Measurements from ENCODE around the gene TNNI3.
"Not testable (repeated sequence)": the region's sequence is repeated elsewhere in the genome, so short reads cannot be mapped to it uniquely, and the experiment has no call there.

Gene TNNI3

DNA sequence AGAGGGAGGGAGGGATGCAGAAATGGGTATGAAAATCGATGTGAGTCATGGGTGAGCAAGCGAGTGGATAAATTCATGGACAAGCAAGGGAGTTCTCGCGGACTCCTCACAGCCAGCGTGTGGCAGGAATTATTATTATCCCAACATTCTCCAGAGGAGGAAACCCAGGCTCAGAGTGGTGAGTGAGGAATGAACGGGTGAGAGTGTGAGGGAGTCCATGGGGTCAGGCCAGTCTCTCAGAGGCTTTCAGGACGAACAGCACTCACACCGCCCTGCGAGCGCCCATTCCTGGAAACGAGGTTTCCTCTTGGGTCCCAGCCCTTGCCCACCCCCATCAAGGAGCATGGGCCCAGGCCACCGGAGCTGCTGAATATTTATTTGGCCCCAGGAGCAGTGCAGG is 15.2 kb upstream of the TNNI3 start:
- no peak for DNase-seq

DNA sequence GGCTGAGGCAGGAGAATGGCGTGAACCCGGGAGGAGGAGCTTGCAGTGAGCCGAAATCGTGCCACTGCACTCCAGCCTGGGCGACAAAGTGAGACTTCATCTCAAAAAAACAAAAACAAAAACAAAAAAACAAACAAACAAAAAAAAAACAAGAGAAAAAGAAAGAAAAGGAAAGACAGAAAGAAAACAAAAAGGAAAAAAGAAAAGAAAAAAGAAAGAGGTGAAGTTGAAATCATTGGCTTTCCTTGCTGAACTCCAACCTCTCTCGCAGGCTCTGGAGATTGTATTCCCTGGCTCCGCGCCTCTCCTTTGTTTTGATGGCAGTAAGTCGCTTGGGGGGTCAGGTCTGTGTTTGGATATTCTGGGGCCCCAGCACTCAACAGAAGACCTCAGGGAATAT is 14.8 kb upstream of the TNNI3 start:
- not testable (repeated sequence) for DNase-seq

DNA sequence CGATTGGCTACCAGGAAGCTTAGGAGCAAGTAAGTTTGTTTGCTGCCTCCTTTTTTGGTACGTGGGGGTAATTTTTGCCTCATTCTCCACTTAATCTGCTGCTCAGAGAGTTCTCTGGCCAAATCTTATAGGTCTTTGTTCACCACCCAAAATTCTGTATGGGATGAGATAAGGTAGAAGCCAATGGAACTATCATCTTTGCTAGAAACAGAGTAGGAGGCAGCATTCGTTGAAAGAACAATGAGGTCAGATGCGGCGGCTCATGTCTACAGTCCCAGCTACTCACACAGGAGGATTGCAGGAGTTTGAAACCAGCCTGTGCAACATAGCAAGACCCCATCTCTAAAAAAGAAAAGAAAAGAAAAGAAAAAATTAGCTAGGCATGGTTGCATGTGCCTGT is 13.9 kb upstream of the TNNI3 start:
- DNase-seq: no peak

DNA sequence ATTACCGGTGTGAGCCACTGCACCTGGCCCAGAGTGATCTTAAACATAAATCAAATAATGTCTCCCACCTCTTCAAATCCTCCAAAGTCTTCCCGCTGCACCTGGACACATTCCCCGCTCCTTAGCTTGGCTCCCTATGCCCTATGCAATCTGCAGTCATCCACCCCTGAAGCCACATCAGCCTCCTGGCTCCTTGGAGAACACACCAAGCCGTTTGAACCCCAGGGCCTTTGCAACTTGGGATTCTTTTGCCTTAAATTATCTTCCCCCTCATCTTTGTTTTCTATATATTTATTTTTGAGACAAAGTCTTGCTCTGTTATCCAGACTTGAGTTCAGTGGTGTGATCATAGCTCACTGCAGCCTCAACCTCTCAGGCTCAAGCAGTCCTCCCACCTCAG is 11.6 kb upstream of the TNNI3 start:
- no peak for DNase-seq

DNA sequence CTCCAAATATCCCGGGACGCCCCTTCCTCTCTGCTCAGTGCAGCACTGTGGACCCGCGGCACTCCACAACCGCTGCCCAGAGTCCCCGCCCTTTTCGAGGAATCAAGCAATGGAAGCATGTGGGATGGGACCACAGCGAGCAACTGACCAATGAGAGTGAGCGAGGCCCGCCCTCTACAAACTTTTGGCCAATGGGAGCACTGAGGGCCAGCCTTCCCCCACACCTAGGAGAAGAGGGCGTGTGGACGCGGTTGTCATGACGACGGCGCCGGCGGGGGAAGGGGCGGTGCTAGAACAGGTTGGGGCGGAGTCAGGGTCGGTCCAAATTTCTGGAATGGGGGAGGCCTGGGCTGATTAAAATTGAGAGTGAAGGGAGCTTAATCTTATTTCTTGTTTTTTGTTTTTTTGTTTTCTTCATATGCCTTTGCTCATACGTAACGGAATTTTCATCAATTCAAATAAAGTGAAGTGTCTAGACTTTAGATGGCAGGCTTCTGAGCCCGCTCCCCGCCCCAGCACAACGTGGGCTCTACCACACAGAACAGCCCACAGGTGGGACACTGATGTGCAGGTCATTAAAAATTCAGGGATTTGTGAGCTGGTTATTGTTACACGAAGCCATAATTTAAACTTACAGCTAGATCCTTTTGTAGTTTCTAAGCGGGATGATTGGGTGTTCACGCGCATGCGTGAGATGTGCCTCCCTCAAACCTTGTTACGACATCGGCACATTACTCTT is 9.2 kb upstream of the TNNI3 start, which contains the start of gene DNAAF3:
Gene DNAAF3, minus strand, starts transcription at position 84 of the 739 bp plus-strand sequence. CDS start 200 bp downstream, outside the sequence.
- peak; percentile 34 to 35 for DNase-seq

DNA sequence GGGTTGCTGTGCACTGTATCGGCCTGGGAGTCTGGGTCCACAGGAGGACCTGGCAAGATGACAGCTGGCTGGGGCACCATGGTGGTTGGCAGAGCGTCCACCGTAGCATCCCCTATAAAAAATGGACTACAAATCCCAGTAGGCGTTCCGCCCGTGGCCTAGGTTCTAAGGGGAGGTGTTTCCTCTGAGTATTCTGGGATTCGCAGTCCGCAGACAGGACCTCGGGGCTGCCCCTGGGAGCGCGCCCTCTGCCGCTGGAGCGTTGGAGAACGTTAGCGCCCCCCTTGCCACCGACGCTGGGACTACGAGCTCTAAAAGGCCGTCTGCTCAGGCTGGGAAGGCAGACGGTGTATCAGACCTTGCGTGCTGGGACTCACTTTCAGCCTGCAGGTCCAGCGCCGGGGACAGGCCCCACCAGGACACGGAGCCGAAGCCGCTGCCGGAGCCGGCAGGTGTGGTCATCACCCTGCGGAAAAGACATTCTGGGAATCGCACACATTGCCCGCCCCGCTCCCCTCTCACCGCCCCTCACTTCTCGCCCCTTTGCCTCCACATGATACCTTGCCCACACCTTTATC is 8.5 kb upstream of the TNNI3 start:
- no peak for DNase-seq

DNA sequence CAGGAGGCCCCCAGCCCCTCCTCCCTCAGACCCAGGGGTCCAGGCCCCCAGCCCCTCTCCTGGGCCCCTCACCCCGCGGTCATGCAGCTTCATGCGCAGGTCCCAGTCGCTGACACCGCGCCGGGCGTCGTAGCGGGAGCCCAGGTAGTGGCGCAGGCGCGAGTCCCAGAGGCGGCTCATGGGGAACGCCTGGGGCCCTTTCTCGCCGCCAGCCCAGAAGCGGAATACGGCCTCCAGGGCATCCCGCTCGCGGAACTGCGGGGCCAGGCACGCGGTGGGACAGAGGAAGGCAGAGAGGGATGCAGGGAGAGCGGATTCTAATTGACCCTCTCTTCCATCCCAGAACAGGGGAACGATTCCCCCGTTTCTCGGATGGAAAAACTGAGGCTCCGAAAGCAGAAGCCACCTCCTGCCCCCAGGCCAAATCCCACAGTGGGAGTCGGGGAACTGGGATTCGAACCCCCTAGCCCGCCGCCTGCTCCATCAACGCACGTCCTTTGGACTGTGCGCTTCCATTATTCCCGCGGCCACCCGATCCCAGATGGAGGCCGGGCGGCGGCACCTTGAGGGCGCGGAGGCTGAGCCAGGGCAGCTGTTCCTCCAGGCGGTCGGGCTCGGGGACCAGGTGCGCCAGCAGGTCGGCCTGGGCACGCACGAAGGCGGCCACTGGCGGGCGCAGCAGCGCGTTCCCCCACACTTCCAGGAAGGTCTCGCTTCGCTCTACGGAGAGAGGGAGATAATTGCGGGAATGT is 4.2 kb upstream of the TNNI3 start:
- no peak for DNase-seq

DNA sequence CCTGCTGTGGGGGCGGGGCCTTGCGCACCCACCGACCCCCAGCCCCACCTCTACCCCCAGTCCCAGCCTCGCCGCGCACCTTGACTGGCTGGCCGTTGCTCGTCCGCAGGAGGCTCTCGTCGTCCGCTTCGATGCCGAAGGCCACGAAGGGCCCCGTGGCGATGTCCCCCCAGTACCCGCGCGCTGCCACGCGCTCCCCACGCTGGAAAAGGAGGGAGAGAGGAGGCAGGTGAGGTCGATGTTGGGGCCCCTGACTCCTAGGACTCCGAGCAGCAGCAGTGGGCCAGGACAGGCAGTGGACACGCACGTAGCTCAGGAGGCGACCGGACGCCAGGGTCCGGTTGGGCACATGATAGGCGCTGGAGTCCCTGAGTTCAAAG is 3.4 kb upstream of the TNNI3 start:
- DNase-seq: no peak

DNA sequence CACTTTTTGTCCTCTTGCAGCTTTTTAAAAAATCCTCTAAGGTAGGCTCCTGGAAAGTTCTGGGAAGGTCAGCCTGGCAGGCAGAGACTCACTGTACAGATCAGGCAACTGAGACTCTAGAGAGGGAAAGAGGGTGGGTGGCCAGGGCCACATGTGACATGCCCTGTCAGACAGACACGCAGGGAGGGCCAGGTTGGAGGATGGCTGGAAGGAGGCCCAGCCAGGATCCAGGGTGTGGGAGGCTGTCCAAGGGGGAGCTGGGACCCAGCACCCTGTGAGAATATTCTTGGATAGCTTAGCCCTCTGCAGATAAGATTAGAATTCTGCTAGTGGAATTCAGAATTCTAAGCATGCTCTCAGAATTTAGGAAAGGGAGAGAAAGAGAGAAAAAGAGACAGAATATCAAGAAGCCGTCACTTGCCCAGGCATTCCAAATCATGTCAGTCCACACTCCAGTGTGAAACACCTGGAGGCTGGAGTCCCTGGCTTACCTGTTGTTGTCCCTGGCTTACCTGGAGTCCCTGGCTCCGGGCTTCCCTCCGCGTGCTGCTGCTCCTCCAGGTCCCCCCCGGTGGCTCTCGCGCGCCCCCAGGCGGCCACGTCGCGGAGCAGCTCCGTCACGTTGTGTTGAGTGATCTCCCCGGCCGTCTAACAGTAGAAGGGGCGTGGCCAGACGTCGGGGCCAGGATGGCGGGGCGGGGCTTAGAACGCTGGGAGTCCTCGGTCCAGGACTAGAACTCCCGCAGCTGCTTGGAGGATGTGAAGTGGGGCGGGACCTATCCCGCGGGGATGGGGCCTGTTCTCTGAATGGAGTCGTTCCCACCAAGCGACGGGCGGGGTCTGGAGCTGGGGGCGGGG is 2.8 kb upstream of the TNNI3 start:
- DNase-seq: peak; percentile 77 to 80

DNA sequence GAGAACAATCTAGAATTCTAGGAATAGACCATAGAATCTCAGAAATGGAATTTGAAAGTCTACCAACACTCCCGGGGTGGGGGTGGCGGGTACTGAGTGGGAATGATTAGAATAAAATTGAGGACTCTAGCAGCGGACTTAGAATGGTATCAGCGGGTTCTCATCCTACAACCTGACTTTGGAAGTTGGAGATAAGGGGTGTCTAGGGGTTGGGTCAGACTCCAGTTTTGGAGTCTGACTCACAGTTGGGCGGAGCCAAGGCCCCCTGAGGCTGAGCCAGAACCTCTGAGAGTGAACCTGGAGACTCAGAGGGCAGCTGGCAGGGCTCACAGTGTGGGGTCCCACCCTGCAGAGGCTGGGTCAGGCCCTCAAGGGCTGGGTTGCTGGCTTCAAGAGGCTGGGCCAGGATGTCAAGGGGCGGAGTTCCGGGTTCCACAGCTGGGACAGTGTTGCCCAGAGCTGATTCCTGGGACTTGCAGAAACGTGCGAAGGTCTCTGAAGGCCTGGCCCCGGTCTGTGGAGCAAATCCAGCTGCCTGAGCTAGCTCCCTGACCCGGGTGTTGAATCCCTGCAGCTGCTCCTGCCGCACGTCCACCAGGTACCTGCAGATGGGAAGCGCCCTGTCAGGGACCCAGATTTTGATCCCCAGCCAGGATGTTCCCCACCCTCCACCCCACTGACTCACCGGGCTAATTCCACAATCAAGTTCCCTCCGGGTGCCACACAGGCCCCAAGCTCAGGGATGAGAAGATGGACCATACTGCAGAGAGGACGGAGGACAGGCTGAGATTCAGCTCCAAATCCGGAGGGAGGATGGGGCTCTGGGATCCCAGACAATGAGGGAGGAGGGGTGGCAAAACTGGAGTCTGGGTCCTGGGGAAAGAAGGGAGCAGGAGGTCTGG is 1.6 kb upstream of the TNNI3 start:
- DNase-seq: no peak

DNA sequence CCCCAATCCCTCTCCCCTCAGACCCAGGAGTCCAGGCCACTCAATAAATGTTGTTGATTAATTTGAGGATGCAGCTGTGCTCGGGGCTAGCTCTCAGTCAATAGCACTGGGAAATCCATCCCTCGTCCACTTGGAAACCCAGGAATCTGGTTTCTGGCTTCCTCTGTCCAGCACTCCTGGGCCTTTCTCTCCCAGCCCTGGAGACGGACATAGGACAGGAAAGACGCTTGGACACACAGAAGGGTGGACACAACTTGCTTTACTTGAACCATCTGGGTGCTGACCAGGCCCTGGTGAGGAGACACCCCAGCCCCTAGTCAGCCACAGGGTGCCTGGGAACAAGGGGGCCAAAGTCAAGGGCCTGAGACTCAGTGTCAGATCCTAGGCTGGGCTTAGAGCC is 891 bp upstream of the TNNI3 start:
- DNase-seq: no peak

DNA sequence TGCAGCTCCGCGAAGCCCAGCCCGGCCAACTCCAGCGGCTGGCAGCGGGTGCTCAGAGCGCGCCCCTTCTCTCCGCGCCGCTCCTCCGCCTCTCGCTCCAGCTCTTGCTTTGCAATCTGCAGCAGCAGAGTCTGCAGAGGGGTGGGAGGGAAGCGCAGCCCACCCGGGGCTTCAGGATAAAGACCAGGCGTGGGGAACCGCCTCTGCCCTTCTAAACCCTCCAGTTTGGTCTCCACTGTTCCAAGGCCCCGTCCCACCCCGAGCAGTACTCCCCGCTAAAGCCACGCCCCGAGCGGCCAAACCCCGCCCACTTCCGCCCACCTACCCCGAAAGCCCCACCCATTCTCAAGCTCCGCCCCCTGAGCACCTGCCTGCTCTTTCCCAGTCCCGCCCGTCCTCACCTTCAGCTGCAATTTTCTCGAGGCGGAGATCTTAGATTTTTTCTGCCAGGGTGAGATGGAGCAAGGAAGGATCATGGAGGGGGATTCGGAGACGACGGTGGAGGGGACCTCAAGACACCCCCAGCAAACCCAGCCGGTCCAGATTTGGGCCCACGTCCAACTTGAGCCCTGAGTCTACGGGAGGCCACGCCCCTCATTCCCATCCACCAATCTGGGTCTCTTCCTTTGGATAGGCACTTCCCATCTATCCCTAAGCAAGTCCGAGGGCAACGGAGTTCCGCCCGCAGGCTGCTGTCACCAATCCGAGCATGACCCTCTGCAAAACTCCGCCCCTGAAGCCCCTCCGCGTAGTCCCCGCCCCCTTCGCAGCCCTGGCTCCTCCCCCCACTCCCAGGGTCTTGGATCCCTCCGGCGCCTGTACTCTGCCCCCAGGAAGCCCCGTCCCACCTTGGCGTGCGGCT is 1.1 kb downstream of the TNNI3 start:
- no peak for DNase-seq

DNA sequence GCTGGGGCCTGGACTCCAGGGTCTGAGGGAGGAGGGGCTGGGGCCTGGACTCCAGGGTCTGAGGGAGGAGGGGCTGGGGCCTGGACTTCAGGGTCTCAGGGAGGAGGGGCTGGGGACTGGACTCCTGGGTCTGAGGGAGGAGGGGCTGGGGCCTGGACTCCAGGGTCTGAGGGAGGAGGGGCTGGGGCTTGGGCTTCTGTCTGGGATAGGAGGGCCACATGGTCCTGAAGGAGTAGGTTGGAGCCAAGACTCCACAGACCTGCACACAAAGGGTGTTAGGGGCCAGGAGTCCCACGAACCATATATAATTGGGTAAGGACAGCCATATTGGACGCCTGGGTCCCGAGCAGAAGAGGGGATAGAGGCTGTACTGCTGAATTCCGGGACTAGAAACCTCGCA is 1.7 kb downstream of the TNNI3 start:
- not testable (repeated sequence) for DNase-seq

DNA sequence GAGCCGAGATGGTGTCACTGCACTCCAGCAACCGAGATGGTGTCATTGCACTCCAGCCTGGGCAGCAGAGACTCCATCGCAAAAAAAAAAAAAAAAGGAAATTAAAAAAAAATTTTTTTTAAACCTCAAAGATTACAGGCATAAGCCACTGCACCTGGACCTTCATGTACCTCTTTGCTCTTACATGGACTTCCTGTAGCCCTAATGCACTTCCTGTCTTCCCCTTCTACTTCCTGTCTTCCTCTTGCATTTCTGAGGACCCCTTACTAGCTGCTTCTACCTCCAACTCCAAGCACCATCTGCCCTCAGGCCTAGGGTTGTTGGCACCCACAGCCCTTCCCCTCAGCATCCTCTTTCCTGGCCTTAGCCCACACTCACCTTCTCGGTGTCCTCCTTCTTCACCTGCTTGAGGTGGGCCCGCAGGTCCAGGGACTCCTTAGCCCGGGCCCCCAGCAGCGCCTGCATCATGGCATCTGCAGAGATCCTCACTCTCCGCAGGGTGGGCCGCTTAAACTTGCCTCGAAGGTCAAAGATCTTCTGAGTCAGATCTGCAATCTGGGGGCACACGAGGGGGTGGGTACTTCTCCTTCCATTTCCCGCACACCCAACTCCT is 3.8 kb downstream of the TNNI3 start:
- no peak for DNase-seq

DNA sequence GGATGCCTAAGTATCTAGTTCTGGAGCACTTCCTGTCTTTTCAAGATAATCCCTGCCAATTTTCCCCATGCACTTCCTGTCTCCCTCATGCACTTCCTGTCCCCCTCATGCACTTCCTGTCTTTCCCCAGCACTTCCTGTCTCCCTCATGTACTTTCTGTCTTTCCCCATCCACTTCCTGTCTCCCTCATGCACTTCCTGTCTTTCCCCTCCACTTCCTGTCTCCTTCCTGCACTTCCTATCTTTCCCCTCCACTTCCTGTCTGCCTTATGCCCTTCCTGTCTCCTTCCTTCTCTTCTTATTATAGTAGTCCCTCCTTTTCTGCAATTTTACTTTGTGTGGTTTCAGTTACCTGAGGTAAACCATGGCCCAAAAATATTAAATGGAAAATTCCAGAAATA is 5.5 kb downstream of the TNNI3 start:
- DNase-seq: no peak

DNA sequence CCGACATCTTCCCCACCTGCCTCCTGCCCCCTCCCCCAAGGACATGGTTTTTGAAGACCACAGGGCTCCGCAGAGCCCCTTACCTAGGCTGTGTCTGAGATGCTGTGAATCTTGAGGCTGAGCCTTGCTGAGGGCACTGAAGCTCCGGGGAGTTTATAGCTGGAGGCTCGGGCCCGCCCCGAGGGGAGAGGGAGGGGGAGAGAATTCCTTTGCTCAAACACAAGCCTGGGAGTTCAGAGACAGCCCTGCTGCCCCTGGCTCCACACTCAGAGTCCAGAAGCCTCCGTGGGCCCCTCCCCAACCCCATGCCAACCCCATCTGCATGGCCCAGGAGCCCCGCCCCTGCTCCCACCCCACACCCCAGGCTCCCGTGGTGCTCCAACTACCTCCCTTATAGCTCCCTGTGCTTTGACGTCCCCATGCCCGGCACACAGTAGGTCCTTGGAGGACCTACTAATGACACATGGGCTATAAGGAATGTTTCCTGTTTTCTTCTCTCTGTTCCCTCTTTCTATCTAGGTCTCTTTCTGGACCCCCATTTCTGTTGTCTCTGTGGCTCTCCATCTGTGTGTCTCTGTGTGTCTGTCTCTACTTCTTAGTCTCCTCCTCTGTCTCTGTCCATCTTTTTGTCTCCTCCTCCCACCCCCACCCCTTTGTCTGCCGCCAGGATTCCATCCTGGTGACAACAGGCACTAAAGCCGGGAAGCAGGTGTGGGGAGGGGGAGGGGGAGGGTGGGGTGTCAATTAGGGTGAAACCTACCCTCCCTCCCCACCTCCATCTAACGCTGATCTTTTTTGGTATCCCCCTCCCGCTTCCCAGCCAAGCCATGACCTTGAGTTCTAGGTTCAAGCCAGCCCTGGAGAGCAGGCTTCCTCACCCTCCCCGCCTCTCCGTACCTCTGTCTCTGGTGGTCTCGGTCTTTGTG is 8.2 kb downstream of the TNNI3 start, which contains the start of gene TNNT1:
Gene TNNT1, minus strand, starts transcription at position 129 of the 926 bp plus-strand sequence. CDS start 2,049 bp downstream, outside the sequence.
- DNase-seq: no peak

DNA sequence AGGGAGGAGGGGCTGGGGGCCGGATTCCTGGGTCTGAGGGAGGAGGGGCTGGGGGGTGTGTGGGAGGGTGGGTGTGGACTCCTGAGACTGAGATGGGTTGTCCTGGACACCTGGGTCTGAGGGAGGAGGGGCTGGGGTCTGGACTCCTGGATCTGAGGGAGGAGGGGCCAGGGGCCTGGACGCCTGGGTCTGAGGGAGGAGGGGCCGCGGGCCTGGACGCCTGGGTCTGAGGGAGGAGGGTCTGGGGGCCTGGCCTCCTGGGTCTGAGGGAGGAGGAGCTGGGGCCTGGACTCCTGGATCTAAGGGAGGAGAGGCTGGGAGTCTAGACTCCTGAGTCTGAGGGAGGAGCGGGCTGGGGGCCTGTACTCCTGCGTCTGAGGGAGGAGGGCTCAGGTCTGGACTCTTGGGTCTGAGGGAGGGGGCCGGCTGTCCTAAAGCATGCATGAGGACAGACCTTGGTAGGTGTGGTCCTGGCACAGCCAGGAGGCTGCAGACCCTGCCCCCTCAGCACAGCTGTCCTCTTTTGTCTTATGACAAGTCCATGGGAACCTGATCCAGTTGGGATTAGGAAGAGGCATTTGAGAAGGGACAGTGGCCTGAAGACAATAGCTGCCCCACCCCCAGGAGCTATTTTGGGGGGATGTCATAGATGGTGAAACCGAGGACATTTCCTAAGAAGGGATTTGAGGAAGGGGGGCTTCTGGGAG is 9.8 kb downstream of the TNNI3 start:
- DNase-seq: no peak

DNA sequence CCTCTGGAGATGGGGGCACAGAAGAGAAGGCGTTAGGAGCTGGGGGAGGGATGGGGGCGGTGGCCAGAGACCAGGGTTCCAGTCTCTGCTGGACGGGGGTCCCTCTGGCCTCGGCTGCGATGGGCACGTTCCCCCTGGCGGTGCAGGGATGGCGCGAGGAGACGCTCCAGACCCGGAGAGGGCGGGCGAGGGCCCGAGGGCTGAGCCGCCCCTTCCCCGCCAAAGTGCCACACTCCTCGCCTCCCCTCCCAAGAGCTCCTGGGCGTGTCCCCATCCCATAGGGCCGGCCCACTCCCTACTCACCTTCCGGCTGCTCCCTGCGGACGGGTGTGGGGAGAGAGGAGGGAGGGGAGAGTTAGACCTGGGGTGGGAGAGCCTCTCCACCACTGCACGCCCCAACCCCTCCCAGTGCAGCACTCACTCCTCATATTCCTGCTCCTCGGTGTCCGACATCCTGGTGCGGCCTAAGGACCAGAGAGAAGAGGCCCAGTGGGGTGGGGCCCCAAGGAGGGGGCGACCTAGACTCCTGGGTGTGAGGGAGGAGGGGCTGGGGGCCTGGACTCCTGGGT is 10.7 kb downstream of the TNNI3 start:
- no peak for DNase-seq
